Choroid plexus epithelial cell (primary cell): Measurements from ENCODE around the gene INTS14.
"Not testable (repeated sequence)": the region's sequence is repeated elsewhere in the genome, so short reads cannot be mapped to it uniquely, and the experiment has no call there.

Source experiments
- DNase-seq: peaks from one replicate; pipeline ENCODE4 v3.0.0-alpha.2; 2010; ENCODE audit warnings: low read depth
- H3K4me3 ChIP-seq: 2 replicates; pipeline ENCODE4 v1.5.1; 2011; ENCODE audit warnings: low read depth, mild to moderate bottlenecking, control low read depth, low read length, moderate library complexity
- CTCF ChIP-seq: conservative IDR thresholded peaks from 2 replicates; pipeline ENCODE4 v1.5.1; 2011; ENCODE audit warnings: low read depth, mild to moderate bottlenecking, control low read depth, inconsistent platforms, low read length, moderate library complexity

INTS14 gene

DNA sequence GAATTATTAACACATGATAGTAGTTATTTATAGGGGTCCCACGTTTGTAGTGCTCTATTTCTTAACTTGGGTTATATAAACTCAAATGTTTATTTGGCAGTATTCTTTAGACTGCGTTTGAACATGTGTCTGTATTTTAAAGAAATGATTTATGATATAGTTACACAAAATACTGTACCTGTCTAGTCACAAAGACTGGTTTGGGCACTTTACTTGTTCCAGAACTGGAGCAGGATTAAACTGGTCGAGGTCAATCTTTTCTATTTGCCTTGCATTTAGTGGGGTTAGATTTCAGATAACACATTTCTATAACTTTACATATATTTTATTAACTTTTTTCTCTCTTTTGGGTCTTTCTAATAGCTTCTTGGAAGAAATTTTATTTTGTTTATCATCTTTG, 41.2 kb downstream of the INTS14 start:
- no peak for DNase-seq
- TF ChIP-seq CTCF: no peak
- H3K4me3 ChIP-seq: no peak overlapping the region

DNA sequence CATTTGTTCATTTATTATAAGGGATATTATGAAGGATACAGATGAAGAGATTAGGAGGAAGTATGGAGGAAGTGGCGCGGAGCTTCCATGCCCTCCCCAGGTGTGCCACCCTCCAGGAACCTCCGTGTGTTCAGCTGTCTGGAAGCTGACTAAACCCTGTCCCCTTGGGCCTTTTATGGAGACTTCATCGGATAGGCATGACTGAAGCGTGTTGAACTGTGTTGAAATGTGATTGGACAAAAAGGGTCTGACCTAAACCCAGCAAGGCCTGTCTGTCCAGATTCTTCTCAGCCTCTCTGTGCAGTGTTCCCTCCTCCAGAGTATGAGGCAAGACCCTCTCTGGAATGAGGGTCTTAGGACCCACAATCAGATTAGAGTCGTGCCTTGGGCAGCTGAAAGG, 49.0 kb downstream of the INTS14 start:
- no peak for TF ChIP-seq CTCF
- no peak overlapping the region for H3K4me3 ChIP-seq
- DNase-seq: no peak

DNA sequence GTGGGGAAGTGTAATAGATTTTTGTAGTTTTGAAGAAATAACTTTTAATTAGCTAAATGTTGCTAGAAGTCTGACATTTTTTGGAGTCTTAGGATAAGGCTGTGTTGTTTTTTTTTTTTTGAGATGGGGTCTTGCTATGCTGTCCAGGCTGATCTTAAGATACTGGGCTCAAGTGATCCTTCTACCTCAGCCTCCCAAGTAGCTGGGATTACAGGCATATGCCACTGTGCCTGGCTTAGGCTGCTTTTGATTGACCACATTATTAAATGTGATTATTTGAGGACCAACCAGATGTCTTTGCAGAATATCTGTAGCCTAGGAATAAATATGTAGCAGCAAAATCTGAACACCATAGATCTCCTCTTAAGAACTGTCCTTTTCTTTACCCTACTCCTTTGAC, 51.0 kb downstream of the INTS14 start:
- DNase-seq: no peak
- no peak for TF ChIP-seq CTCF
- no peak overlapping the region for H3K4me3 ChIP-seq

DNA sequence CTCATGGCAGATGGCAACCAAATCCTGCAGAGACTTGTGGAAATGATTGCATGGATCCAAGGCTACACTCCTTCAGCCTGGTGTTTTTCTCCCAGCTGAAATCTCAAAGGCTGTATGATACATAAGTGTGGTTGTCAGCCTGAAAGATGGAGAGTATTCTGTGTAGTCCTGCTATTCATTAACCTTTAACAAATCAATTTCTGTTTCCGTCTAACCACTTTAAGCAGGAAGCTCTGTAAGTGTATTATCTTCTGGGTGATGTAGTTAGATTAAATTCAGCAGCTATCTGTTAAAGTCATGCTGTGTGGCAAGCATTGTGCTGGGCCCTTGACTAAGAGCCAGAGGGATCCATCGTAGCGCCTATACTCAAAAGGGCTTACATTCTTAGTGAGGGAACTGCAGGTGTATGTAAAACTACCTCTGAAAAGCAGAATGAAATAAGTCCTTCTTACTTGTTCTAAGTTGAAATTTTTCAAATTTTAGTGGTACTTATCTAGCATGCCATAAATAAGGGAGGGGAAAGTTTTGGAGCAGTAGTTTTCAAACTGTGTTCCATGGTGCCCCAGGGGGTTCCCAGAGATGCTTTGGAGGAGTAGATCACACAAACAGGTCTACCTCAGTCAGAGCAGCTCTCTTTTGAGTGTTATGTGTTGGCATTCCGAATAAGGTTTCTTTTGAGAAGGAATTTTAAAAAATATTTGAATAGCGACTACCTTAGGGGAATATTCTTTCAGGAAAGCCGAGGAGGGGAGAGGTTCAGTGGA, 51.8 kb downstream of the INTS14 start:
- DNase-seq: no peak
- no peak for TF ChIP-seq CTCF
- H3K4me3 ChIP-seq: no peak overlapping the region

- DNase-seq: peak; percentile 61
- no peak overlapping the region for H3K4me3 ChIP-seq
- no peak for TF ChIP-seq CTCF
These were observed 52.6 kb downstream of the INTS14 start for GRCh38 chr15:65558336-65558735.

DNA sequence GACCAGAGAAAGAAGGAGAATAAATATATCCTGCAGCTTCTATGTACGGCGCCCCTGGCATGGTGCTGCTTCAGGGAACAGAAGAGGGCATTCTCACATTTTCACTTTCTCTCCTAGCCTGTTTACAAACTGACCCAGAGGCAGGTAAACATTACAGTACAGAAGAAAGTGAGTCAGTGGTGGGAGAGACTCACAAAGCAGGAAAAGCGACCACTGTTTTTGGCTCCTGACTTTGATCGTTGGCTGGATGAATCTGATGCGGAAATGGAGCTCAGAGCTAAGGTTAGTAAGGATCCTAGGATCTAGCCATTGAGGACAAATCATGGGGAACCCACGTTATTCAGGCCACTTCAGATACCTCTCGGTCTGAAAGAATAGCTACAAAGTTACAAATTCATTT, 54.3 kb downstream of the INTS14 start:
- H3K4me3 ChIP-seq: no peak overlapping the region
- TF ChIP-seq CTCF: no peak
- no peak for DNase-seq

- DNase-seq: no peak
- TF ChIP-seq CTCF: no peak
- no peak overlapping the region for H3K4me3 ChIP-seq
These were observed 57.2 kb downstream of the INTS14 start for GRCh38 chr15:65553691-65554090.

DNA sequence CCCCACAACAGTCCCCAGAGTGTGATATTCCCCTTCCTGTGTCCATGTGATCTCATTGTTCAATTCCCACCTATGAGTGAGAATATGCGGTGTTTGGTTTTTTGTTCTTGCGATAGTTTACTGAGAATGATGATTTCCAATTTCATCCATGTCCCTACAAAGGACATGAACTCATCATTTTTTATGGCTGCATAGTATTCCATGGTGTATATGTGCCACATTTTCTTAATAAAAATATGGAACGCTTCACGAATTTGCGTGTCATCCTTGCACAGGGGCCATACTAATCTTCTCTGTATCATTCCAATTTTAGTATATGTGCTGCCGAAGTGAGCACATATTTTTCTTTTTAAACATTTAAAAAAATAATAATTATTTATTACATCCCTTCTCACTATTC, 58.1 kb downstream of the INTS14 start:
- DNase-seq, H3K4me3 ChIP-seq: not testable (repeated sequence)
